Activated CD8-positive, alpha-beta memory T cell treated with anti-CD3 and anti-CD28 coated beads, Interleukin-2, amount 50 U/mL, for 24 hours (primary cell): ENCODE results near the gene ATP6AP2.
"Not testable (repeated sequence)": the region's sequence is repeated elsewhere in the genome, so short reads cannot be mapped to it uniquely, and the experiment has no call there.

Experiments used
- DNase-seq: peaks from one replicate; pipeline ENCODE4 v3.0.0-alpha.2; 2020; ENCODE audit errors: extremely low read depth

The ATP6AP2 gene

GRCh38 chrX:40575411-40575810 is 5.4 kb upstream of the ATP6AP2 start:
- not testable (repeated sequence) for DNase-seq

- no peak for DNase-seq
These were observed 4.5 kb upstream of the ATP6AP2 start for GRCh38 chrX:40576291-40576690.

GRCh38 chrX:40578039-40578695 is 2.6 kb upstream of the ATP6AP2 start:
- DNase-seq: no peak

GRCh38 chrX:40579141-40579540 is 1.6 kb upstream of the ATP6AP2 start:
- no peak for DNase-seq

- no peak for DNase-seq
These were observed 752 bp upstream of the ATP6AP2 start for GRCh38 chrX:40579900-40580536.

GRCh38 chrX:40581336-40581920 is 658 bp downstream of the ATP6AP2 start:
- DNase-seq: no peak

- not testable (repeated sequence) for DNase-seq
These were observed 1.4 kb downstream of the ATP6AP2 start for GRCh38 chrX:40582178-40582577.

- no peak for DNase-seq
These were observed 2.0 kb downstream of the ATP6AP2 start for GRCh38 chrX:40582811-40583210.

- not testable (repeated sequence) for DNase-seq
These were observed 6.9 kb downstream of the ATP6AP2 start for GRCh38 chrX:40587623-40588022.

- not testable (repeated sequence) for DNase-seq
These were observed 9.0 kb downstream of the ATP6AP2 start for GRCh38 chrX:40589616-40590321.

GRCh38 chrX:40603446-40603845 is 22.7 kb downstream of the ATP6AP2 start:
- no peak for DNase-seq

GRCh38 chrX:40607381-40607780 is 26.6 kb downstream of the ATP6AP2 start:
- no peak for DNase-seq

- DNase-seq: no peak
These were observed 31.7 kb downstream of the ATP6AP2 start for GRCh38 chrX:40612511-40612910.

- DNase-seq: no peak
These were observed 35.2 kb downstream of the ATP6AP2 start for GRCh38 chrX:40615976-40616375.

- DNase-seq: no peak
These were observed 36.8 kb downstream of the ATP6AP2 start for GRCh38 chrX:40617566-40617965.

- DNase-seq: no peak
These were observed 41.8 kb downstream of the ATP6AP2 start for GRCh38 chrX:40622479-40623138.

- DNase-seq: no peak
These were observed 42.4 kb downstream of the ATP6AP2 start, which contains the start of gene MPC1L for GRCh38 chrX:40623139-40623536. MPC1L (plus strand) TSS chrX:40623428; CDS start chrX:40623566, 138 bp downstream.

GRCh38 chrX:40623665-40624064 is 42.9 kb downstream of the ATP6AP2 start:
- no peak for DNase-seq

GRCh38 chrX:40625294-40625693 is 44.5 kb downstream of the ATP6AP2 start:
- DNase-seq: no peak

- DNase-seq: no peak
These were observed 47.7 kb downstream of the ATP6AP2 start for GRCh38 chrX:40628506-40628905.

- DNase-seq: no peak
These were observed 51.4 kb downstream of the ATP6AP2 start for GRCh38 chrX:40632199-40632598.

GRCh38 chrX:40637687-40638086 is 56.9 kb downstream of the ATP6AP2 start:
- DNase-seq: no peak
